Activated gamma-delta T cell (primary cell): ENCODE data around the gene SAMM50.
"Not testable (repeated sequence)": the region's sequence is repeated elsewhere in the genome, so short reads cannot be mapped to it uniquely, and the experiment has no call there.

Source experiments
- DNase-seq: peaks from one replicate; lab custom pipeline; 2025; lab: John Stamatoyannopoulos, UW

The SAMM50 gene

DNA sequence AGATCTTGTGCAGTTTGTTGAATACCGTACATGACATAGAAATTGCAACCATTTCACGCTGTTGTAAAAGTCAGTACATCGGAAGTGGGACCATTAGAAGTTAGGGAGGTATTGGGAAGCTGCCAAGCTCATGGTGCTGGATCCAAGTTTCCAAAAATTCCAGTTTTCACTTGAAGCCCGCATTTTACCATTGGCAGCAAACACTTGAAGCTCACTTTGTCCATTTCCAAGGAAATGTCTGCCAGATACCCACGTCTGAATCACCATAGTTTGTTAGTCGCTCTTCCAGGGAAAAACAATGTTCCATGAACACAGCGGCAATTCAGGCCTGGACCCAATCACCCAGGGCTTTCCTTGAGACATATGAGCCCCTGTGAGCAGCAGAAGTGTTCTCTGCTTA lies 46.3 kb downstream of the SAMM50 start:
- no peak for DNase-seq

- DNase-seq, result no peak
Observed at GRCh38 chr22:44002324-44002723, 47.1 kb downstream of the SAMM50 start.

- no peak for DNase-seq
Observed at GRCh38 chr22:44002997-44003396, 47.8 kb downstream of the SAMM50 start.

DNA sequence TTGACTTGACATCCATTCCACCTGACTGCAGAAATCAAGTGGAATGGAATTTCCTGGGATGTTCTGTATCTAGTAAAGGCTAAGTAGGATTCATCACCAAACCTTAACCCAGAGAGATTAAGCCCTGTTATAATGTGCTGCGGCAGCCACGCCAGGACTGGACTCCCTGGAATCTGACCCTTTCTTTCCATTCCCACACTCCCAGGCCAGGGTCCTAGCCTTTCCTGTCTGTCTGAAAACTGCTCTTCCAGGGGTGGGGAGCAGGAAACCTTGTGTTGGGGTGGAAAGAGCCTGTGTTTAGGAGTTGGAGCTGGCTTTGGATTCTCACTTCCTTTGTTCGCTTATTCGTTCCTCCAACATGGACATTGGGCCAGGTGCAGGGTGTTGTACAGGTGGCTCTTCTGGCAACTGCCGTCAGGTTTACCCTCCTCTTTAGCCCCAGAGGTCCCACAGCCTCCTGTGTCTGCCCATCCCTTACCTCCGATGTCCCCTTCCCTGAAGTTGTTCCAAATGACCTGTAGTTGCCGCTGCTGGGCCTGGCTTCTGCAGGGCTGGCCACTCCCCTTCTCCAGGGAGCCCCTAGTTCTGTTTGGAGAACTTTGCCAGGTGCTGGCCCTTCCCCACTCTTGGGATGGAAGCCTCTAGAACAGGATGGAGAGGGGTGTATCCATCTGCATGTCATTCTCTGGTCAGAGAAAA lies 48.3 kb downstream of the SAMM50 start:
- DNase-seq, result no peak

- no peak for DNase-seq
Observed at GRCh38 chr22:44004104-44004460, 48.8 kb downstream of the SAMM50 start.

DNA sequence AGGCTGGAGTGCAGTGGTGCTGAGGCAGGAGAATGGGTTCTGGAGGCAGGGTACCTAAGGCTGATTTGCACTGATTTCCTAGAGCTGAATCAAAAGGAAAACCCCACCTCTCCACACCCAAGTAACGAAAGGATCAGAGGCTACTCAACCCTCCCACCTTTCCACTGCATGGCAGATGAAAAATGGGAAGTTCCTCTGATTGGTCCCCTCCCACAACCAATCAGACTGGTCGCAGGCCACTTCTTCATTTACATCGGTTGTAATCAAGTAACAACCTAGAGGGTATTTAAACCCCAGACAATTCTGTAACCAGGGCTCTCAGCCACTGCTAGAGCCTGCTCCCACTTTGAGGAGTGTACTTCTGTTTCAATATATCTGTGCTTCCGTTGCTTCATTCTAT lies 50.3 kb downstream of the SAMM50 start:
- no peak for DNase-seq

DNA sequence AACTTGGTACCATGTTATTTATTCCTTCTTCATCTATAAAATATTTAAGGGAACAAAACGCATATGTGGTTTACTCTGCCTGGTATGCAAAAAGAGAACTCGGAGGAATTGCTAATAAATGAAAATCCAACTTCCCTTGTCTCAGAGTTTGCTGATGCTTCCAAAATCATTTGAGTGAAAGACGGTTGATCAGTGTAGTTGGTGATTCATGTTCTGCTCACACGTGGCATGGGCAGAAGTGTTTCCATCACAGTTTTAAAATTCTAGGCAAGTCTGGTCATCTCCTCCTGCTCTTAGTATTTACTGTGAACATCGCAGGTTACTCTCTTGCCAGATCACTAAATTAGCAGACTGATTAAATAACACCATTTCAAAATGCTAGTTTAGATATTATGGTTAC lies 56.9 kb downstream of the SAMM50 start:
- DNase-seq, result no peak

- no peak for DNase-seq
Observed at GRCh38 chr22:44012591-44012990, 57.3 kb downstream of the SAMM50 start.

DNA sequence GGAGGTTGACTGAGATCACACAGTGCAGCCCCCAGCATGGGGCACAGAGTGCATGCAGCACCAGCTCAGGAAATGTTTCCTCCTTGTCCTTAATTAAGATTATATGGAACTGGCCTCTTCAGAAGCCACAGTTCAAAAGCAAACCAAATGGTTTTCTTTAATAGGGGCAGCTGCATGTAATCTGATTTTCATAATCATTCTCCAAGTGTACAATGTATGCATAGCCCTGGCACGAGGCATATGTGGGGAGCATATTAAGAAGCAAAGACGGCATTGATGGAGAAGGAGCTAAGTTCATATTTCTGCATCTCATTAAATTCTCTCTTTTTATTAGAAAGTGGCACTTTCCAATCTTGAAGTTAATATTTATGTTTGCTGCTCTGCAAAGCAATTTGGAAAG lies 59.0 kb downstream of the SAMM50 start:
- DNase-seq, result no peak

DNA sequence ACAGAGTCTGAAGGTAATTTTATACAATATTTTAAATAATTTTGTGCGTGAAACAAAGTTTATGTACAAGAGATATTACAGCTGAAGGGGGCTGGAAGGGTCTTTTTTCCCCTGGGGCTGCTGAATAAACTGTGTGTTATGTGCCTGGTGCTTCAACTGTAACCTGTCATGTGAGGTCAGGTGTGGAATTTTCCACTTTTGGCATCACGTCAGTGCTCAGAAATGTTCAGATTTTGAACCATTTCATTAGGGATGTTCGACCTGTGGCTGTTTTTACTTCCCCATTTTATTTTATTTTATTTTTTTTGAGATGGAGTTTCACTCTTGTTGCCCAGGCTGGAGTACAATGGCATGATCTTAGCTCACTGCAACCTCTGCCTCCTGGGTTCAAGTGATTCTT lies 61.3 kb downstream of the SAMM50 start:
- not testable (repeated sequence) for DNase-seq

- no peak for DNase-seq
Observed at GRCh38 chr22:44018594-44018993, 63.4 kb downstream of the SAMM50 start.

DNA sequence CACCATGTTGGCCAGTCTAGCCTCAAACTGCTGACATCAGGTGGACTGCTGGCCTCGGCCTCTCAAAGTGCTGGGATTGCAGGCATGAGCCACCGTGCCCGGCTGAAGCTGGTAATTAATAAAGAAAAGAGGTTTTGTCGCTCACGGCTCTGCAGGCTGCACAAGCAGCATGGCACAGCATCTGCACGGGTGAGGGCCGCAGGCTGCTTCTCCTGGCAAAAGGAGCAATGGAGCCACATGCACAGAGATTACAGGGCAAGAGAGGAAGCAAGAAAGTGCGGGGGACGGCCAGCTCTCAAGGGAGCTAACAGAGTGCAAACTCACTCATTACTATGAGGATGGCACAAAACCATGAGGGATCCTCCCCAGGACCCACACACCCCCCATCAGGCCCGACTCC lies 64.2 kb downstream of the SAMM50 start:
- DNase-seq, result no peak

DNA sequence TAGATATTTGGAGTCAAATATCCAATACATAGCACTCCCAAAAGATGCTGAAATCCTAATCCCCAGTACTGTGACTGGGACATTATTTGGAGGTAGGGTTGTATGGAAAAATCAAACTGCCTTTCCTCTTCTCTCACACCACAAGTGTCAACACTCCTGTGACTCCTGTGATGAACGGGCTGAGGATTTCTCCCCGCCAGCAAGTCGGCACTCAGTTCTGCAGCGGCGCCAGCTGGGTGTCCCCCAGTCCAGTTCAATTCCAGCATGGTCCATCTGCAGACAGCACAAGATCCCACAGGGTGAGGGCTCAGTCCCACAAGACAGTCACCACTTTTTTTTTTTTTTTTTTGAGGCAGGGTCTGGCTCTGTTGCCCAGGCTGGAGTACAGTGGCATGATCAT lies 64.6 kb downstream of the SAMM50 start:
- no peak for DNase-seq

- no peak for DNase-seq
Observed at GRCh38 chr22:44020981-44021380, 65.7 kb downstream of the SAMM50 start.

DNA sequence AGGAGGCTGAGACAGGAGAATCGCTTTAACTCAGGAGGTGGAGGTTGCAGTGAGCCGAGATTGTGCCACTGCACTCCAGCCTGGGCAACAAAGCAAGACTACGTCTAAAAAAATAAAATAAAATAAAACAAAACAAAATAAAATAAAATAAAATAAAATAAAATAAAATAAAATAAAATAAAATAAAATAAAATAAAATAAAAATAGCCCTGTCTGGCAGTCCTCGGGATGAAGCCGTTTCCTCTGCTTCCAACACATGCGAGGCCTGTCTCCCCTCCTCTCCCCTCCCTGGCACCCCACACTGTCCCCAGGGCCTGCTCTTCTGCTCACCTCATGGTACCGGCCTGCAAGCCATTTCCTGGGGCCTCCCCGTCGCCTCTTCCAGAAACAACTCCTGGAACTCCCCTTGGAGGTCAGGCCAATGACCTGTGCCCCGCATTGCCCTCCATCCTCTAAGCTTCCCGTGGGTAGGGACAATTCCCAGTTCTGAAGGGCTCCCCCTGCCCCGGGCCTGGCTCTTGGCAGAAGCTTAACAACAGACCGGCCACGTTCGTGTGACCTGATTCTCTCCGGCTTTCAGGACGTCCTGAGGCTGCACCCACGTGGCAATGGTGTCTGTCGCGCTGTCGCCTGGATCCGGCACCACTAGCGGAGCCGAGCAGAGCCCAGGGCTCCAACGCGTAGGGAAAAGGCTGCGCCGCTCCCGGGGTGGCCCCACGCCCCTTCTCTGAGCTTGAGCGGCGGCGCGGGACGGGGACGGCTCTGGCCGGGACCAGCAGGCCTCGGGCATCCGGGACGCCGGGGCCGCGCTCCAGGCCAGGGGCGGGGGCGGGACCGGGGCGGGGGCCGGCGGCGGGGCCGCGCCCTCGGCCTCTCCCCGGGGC lies 68.4 kb downstream of the SAMM50 start:
- no peak for DNase-seq

GRCh38 chr22:44024288-44024921 lies 69.2 kb downstream of the SAMM50 start, which contains the start of gene PARVB:
TSS of gene PARVB (plus strand) at chr22:44024302. CDS start at chr22:44024340, 38 bp downstream.
- no peak for DNase-seq

DNA sequence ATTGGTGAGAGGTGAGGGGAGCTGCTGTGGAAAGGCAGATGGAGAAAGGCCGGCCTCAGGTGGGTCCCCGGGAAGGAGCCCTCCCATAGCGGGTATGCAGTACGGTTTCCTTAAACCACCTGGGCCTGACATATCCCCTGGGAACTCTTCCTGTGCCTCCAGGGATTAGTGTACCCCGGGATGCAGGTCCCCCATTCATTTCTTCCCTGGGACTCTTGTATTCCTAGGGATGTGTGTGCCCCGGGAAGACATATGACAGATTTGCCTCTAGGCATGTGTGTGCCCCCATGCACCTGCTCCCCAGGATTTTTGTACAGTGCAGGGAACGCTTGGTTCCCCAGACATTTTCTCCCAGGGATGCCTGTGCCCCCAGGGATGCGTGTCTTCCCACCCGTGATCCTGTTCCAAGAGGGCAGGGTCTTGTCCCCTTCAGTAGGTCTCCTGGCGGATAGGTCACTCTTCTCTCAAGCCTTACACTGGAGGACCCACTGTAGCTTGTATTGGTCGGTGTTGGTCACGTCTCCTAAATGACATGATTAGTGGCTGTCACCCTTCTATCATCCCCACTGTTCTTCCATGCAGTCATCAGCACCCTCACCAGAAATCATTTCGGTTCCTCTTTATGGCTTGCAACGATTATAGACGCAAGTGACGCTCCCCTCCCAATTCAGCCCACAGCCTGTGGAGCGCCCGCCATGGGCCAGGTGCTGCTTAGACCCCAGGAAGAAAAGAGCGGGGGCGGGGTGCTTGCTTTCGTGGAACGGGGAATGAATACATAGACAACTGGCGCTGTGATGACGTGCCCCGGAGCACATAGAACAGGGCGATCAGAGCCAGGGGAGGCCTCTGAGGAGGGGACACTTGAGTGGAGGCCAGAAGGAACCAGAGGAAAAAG lies 70.2 kb downstream of the SAMM50 start:
- no peak for DNase-seq

DNA sequence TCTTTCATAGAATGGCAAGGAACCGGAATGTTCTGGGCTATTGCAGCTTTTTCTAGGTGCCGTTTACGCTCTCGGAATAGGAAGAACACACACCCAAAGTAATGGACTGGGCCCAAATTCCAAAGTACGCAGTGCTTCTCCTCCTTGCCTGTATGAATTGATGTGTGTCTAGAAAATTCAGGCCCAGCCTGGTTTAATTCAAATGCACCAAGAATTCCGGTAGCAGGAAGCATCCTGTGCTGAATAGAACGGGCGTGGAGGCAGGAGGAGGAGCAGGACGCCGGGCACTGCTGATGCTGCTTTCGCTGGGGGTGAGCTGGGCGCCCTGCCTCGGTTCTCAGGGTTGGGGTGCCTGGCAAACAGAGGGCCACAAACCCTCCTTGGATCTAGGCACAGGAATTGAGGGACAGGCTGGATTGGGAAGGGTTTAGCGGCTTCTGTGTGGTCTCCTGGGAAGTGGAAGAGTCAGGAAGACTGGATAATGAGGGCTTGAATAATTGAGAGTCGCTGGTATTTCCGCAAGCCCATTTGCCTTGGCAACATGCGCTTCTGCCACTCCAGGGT lies 70.9 kb downstream of the SAMM50 start:
- DNase-seq, result no peak

DNA sequence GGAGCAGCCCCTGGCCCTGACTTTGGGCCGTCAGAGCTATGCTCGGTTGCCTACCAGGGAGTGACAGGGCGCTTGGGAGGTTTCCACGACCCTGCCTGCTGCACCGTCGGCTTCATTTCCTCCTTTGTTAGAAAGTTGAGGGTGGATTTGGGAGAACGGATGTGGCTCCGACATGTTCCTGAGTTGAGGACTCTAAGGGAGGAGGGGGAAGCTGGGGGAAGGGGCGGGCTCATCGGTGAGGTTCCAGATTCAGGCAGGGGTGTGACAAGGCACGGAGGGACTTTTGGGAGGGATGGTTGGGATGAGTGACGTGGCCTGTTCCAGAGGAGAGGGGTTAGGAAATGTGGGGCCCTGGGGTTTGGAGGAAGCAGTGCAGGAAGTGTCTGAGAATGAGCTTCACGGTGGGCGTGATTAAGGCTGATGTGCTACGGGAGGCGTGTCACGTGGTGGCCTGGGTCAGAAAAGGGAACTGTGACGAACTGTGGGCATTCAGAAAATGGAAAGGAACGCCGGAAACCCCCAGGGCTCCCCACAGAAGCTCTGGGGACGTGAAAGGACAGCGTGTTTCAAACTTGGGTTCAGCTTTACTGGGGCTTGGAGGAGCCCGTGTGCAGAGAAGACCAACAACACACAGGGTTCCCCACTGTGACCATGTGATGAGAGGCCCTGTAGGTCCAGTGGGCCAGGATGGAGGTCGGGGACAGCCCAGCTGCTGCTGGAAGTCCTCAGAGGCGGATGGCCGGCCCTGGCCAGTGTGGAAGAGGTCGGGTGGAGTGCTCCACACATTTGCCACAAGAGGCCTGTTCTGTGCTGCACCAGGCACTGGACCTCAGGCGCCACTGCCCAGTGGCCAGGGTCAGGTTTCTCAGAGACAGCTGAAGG lies 71.6 kb downstream of the SAMM50 start:
- no peak for DNase-seq

DNA sequence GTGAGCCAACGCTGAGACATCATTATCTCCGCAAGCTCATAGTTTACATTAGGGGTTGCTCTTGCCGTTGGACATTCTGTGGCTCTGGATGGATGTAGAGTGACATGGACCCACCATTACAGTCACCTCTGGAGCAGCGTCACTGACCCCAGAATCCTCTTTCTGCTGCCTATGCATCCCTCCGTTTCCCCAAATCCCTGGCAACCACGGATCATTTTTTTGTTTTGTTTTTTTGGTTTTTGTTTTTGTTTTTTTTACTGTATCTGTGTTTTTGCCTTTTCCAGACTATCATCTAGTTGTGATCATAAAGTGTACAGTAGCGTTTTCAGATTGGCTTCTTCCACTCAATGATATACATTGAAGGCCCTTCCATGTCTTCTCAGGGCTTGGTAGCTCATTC lies 72.8 kb downstream of the SAMM50 start:
- no peak for DNase-seq
